HG03108 (cell line): ENCODE data around the gene SPINT2.
"Not testable (repeated sequence)": the region's sequence is repeated elsewhere in the genome, so short reads cannot be mapped to it uniquely, and the experiment has no call there.

Experiments
- ATAC-seq: cut with Tn5 transposase; IDR thresholded peaks from one replicate; pipeline ENCODE4 v1.9.1; 2021; ENCODE audit warnings: moderate library complexity; ENCODE audit not compliant: unreplicated experiment

SPINT2 gene

GRCh38 chr19:38239816-38240215 is 24.6 kb upstream of the SPINT2 start:
- no peak for ATAC-seq

- ATAC-seq, result no peak
Measured at GRCh38 chr19:38243279-38243673, 21.1 kb upstream of the SPINT2 start.

GRCh38 chr19:38245826-38246498 is 18.4 kb upstream of the SPINT2 start:
- no peak for ATAC-seq

- ATAC-seq, result no peak
Measured at GRCh38 chr19:38247126-38247525, 17.2 kb upstream of the SPINT2 start.

GRCh38 chr19:38247734-38248268 is 16.6 kb upstream of the SPINT2 start:
- ATAC-seq, result no peak

GRCh38 chr19:38248421-38248820 is 16.0 kb upstream of the SPINT2 start:
- no peak for ATAC-seq

GRCh38 chr19:38250428-38250820 is 13.9 kb upstream of the SPINT2 start:
- no peak for ATAC-seq

GRCh38 chr19:38250821-38251563 is 13.4 kb upstream of the SPINT2 start:
- no peak for ATAC-seq

GRCh38 chr19:38251564-38252051 is 12.8 kb upstream of the SPINT2 start:
- no peak for ATAC-seq

- ATAC-seq, result no peak
Measured at GRCh38 chr19:38252385-38252784, 12.0 kb upstream of the SPINT2 start.

GRCh38 chr19:38252941-38253691 is 11.3 kb upstream of the SPINT2 start:
- ATAC-seq, result no peak

- ATAC-seq, result no peak
Measured at GRCh38 chr19:38253788-38254187, 10.6 kb upstream of the SPINT2 start.

- ATAC-seq, result no peak
Measured at GRCh38 chr19:38255383-38256014, 8.9 kb upstream of the SPINT2 start.

GRCh38 chr19:38261942-38262341 is 2.4 kb upstream of the SPINT2 start:
- not testable (repeated sequence) for ATAC-seq

GRCh38 chr19:38262585-38263268 is 1.6 kb upstream of the SPINT2 start:
- ATAC-seq, result no peak

GRCh38 chr19:38263689-38264485 is 486 bp upstream of the SPINT2 start:
- ATAC-seq, result peak; percentile 55

- ATAC-seq, result no peak
Measured at GRCh38 chr19:38265213-38265861, 964 bp downstream of the SPINT2 start.

GRCh38 chr19:38265921-38266429 is 1.6 kb downstream of the SPINT2 start:
- no peak for ATAC-seq
